Pancreas (tissue), 10 donors: Measurements from ENCODE around the gene AKR7A3. TPM values are rescaled to one million over a fixed set of nuclear protein-coding genes. Genes with fewer than 3 reads are reported as not detected.
"Not testable (repeated sequence)": the region's sequence is repeated elsewhere in the genome, so short reads cannot be mapped to it uniquely, and the experiment has no call there.

ENCODE experiments used
- ATAC-seq, 4 donors: fragments of 200-7000 bp; cut with Tn5 transposase; one replicate each; pipeline versions ENCODE4 v1.8.0 to v1.9.1; 2020; ENCODE audit warnings: mild to moderate bottlenecking in 4 of 4, moderate library complexity in 4 of 4
- DNase-seq, 6 donors: peaks; one replicate each; pipeline ENCODE4 v3.0.0-alpha.2; 2020
- FAIRE-seq: peaks from 2 replicates; lab custom pipeline; 2012; peaks lifted over from hg19 to GRCh38; lab: Jason Lieb, UNC
- H3K27ac ChIP-seq, 4 donors: fragments of 200-600 bp; sonication (generic); 1 replicate in 3 of 4; 2 replicates in 1 of 4; pipeline versions ENCODE4 v1.5.0 to v1.8.0; 2020
- H3K27me3 ChIP-seq, 4 donors: fragments of 200-600 bp; one replicate each; pipeline ENCODE4 v1.8.0; 2021
- H3K36me3 ChIP-seq, 3 donors: fragments of 200-600 bp; sonication (generic) in 1 of 3; one replicate each; pipeline versions ENCODE4 v1.5.0 to v1.8.0; 2020 to 2021
- H3K4me1 ChIP-seq, 3 donors: fragments of 200-600 bp; one replicate each; pipeline ENCODE4 v1.8.0; 2021
- H3K4me3 ChIP-seq, 4 donors: fragments of 200-600 bp; sonication (generic) in 2 of 4; one replicate each; pipeline versions ENCODE4 v1.5.0 to v1.8.0; 2020 to 2021
- H3K9me3 ChIP-seq, 4 donors: fragments of 200-600 bp; one replicate each; pipeline ENCODE4 v1.8.0; 2021
- CTCF ChIP-seq, 4 donors: fragments of 200-600 bp; sonication (generic) in 3 of 4; IDR thresholded peaks; one replicate each; pipeline versions ENCODE4 v1.5.0 to v1.8.0; 2021; ENCODE audit warnings: antibody characterized with exemption in 4 of 4
- WGBS, 2 donors: extraction: QIAGEN DNeasy Blood & Tissue Kit; methylation state at CpG; one replicate each; pipeline ENCODE4 v1.1.7; 2013; 5-methylcytosine and 5-hydroxymethylcytosine counted together
- intact Hi-C, 3 donors: fragments of 100-400 bp; cut with DNase I; formaldehyde crosslinking; loops; one replicate each; pipeline versions ENCODE4 v1.11.1 to v1.14.2; 2022
- polyA plus RNA-seq, 2 donors: library from polyadenylated mRNA; stranded (reverse); fragments of 200-250 nt; gene quantifications; one replicate each; pipeline ENCODE4 v1.2.3, GENCODE V29; 2013
- total RNA-seq, 6 donors: library from RNA; stranded (reverse); fragmentation: NEBNext Ultra II Directional in 4 of 6; extraction: Animal tissue kit (Norgen Biotek cat#: 25700) in 4 of 6; gene quantifications; one replicate each; pipeline versions ENCODE4 v1.2.1 to v1.2.4, GENCODE V29; 2021 to 2023
- donor health status: healthy with polysubstance abuse.
- donor health status: DM: no; HTN: no; CAD: no; lungs with moderate emphysema.
- donor health status: DM: no; HTN: no; CAD: no.
- donor health status: control.
- donor health status: control.
- donor health status: Bipolar disorder and iron deficiency.
- donor health status: DM: yes; HTN: yes; CAD: no.
- donor health status: DM: no; HTN: no; CAD: no.
- donor health status: DM: no; HTN: no; CAD: no.
- donor health status: DM: yes; HTN: yes; CAD: no.

Gene AKR7A3
- total and polyA plus RNA-seq, 8 donors = 3.0 to 328 (median 221) TPM

GRCh38 chr1:19273106-19273843, 15.3 kb downstream of the AKR7A3 start:
- H3K36me3 ChIP-seq = no peaks in the 10 kb centered on the region
- TF ChIP-seq CTCF (IDR thresholded peaks at IDR 0.05) = no peak
- H3K4me1 ChIP-seq = peaks cover 0 to 10% (median 7%) of the 10 kb centered on the region in 3 donors
- no peak overlapping the region for H3K27ac ChIP-seq
- H3K27me3 ChIP-seq = no peaks in the 10 kb centered on the region
- DNase-seq (peak in 1 of 6 donors; percentile 41), ATAC-seq (peak in 3 of 4 donors; percentile 34 to 53 (median 41)), FAIRE-seq (no peak)
- WGBS, 2 donors = 69 to 70% methylated on average over 22 of the region's 22 CpGs
- no peak overlapping the region for H3K4me3 ChIP-seq
- no peaks in the 10 kb centered on the region for H3K9me3 ChIP-seq
- intact Hi-C loops = no loop called here

GRCh38 chr1:19272064-19272463, 16.5 kb downstream of the AKR7A3 start:
- Histone ChIP-seq H3K4me3 (no peak overlapping the region), H3K9me3 (no peaks in the 10 kb centered on the region), H3K4me1 (peaks cover 0 to 10% (median 7%) of the 10 kb centered on the region in 3 donors), H3K36me3 (no peaks in the 10 kb centered on the region), H3K27me3 (no peaks in the 10 kb centered on the region), H3K27ac (no peak overlapping the region)
- FAIRE-seq (no peak), DNase-seq (no peak), ATAC-seq (no peak)
- no peak for TF ChIP-seq CTCF (IDR thresholded peaks at IDR 0.05)
- intact Hi-C loops = no loop called here

DNA sequence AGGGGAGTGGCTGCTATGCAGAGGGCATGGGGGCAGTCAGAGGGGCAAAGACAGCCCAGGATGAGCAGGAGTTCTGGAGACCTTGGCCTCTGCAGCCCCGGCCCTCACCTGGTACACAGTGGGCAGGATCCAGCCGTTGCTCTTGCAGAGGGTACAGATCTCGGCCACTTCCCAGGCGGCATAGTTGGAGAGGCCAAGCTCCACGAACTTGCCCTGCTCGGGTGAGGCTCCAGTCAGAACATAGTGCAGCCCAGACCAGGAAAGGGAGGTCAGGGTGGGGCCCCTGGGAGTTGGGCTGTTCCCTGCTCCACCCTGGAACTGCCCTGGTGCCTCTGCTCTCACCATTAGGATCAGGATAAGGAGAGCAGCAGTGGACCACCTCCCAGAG, 18.2 kb downstream of the AKR7A3 start:
- peak overlapping the region in 2 of 4 donors; percentile 68 to 76 for H3K27ac ChIP-seq
- H3K4me1 ChIP-seq, H3K4me3 ChIP-seq, intact Hi-C loops, H3K9me3 ChIP-seq, H3K27me3 ChIP-seq, H3K36me3 ChIP-seq, FAIRE-seq, DNase-seq: not testable (repeated sequence)
- WGBS, 2 donors = 66 to 75% methylated on average over 6 of the region's 6 CpGs
- ATAC-seq = peak; percentile 5 to 26 (median 18)

DNA sequence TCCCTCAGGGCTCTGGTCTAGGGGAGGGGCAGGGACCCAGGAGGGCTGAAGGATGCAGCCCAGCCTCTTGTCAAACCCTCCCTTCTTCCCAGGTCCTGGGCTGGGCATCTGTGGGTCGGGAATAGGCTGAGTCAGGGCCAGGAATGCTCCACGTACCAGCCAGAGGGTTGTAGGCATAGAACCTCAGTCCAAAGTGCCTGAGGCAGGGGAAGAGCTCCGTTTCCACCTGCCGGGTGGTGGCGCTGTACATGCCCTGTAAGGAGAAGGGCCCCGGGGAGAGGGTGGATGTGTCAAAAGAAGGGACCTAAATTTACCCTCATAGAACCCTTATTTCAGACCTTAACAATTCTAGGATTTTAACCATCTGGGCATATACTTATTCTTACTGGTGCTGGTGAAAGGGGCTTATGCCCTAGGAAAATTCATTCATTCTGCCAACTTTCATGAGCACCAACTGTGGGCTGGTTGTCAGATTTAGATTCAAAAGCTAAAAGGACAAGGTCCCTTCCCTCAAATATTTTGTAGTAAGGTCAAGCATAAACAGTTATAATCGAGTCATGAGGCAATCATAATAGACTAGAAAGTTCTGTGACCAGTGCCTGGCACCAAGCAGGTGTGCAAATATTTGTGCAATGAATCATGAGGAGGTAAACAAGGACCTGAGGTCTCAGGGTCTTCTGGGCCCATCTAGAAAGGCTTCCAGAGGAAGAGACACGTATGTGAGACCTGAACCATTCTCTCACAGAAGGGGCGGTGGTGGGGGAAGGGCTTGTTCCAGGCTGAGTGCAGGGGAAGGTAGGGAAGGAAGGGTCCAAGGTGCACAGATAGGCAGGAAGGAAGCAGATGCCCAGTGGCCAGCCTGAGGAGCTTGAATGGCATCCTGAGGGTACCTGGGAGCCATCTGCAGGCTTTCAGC, 18.9 kb downstream of the AKR7A3 start:
- not testable (repeated sequence) for FAIRE-seq
- peak; percentile 81 to 87 (median 86) for ATAC-seq

GRCh38 chr1:19268445-19268844, 20.1 kb downstream of the AKR7A3 start:
- 90 to 93% methylated on average over 11 of the region's 11 CpGs for WGBS, 2 donors
- peak in 1 of 6 donors; percentile 29 for DNase-seq
- TF ChIP-seq CTCF (IDR thresholded peaks at IDR 0.05) = no peak
- H3K4me1 ChIP-seq = peaks cover 0 to 10% (median 7%) of the 10 kb centered on the region in 3 donors
- H3K9me3 ChIP-seq = no peaks in the 10 kb centered on the region
- no peak for ATAC-seq
- no peak overlapping the region for H3K4me3 ChIP-seq
- FAIRE-seq = no peak
- no peaks in the 10 kb centered on the region for H3K27me3 ChIP-seq
- peaks cover 0 to 4% (median 0%) of the 10 kb centered on the region in 3 donors for H3K36me3 ChIP-seq
- intact Hi-C loops = no loop called here
- H3K27ac ChIP-seq = no peak overlapping the region

More for the DNA sequence above, 18.9 kb downstream of the AKR7A3 start:
- H3K9me3 ChIP-seq, DNase-seq, H3K27me3 ChIP-seq, H3K4me3 ChIP-seq, intact Hi-C loops, H3K36me3 ChIP-seq, H3K4me1 ChIP-seq: not testable (repeated sequence)
- peak overlapping the region in 2 of 4 donors; percentile 68 to 76 for H3K27ac ChIP-seq
- WGBS, 2 donors = 59 to 64% methylated on average over 7 to 9 of the region's 9 CpGs
